Fibroblast of peridontal ligament (primary cell): ENCODE data around the gene OR9G1.
"Not testable (repeated sequence)": the region's sequence is repeated elsewhere in the genome, so short reads cannot be mapped to it uniquely, and the experiment has no call there.

Source experiments
- DNase-seq: peaks from one replicate; pipeline ENCODE4 v3.0.0-alpha.2; 2010; ENCODE audit errors: extremely low read depth

The OR9G1 gene

GRCh38 chr11:56698795-56699194 is at the start of gene OR9G1:
OR9G1 (plus strand) TSS chr11:56699095; CDS start chr11:56700388, 1,293 bp downstream.
- no peak for DNase-seq

GRCh38 chr11:56659755-56660154 is 39.1 kb upstream of the OR9G1 start:
- DNase-seq: no peak

- DNase-seq: no peak
Observed at GRCh38 chr11:56663386-56663785, 35.5 kb upstream of the OR9G1 start, which contains the start of gene OR5AR1. OR5AR1 (plus strand) TSS chr11:56663686; CDS start chr11:56663686, 0 bp downstream.

GRCh38 chr11:56670984-56671383 is 27.9 kb upstream of the OR9G1 start:
- DNase-seq: no peak

- no peak for DNase-seq
Observed at GRCh38 chr11:56688554-56689100, 10.3 kb upstream of the OR9G1 start.

GRCh38 chr11:56691179-56691578 is 7.7 kb upstream of the OR9G1 start:
- not testable (repeated sequence) for DNase-seq

GRCh38 chr11:56693428-56693827 is 5.5 kb upstream of the OR9G1 start:
- no peak for DNase-seq

GRCh38 chr11:56700242-56700913 is 1.5 kb downstream of the OR9G1 start:
- DNase-seq: no peak

- no peak for DNase-seq
Observed at GRCh38 chr11:56700914-56701485, 2.1 kb downstream of the OR9G1 start.

GRCh38 chr11:56705784-56706396 is 7.0 kb downstream of the OR9G1 start:
- no peak for DNase-seq

- no peak for DNase-seq
Observed at GRCh38 chr11:56706486-56706885, 7.6 kb downstream of the OR9G1 start.

- no peak for DNase-seq
Observed at GRCh38 chr11:56714206-56714605, 15.3 kb downstream of the OR9G1 start.

GRCh38 chr11:56716379-56716854 is 17.5 kb downstream of the OR9G1 start:
- no peak for DNase-seq

GRCh38 chr11:56720513-56720912 is 21.6 kb downstream of the OR9G1 start:
- DNase-seq: no peak

- DNase-seq: no peak
Observed at GRCh38 chr11:56740107-56740506, 41.2 kb downstream of the OR9G1 start.

GRCh38 chr11:56740886-56741285 is 42.0 kb downstream of the OR9G1 start:
- DNase-seq: no peak

- no peak for DNase-seq
Observed at GRCh38 chr11:56748597-56748996, 49.7 kb downstream of the OR9G1 start, which contains the start of gene OR9G4. OR9G4 (minus strand) TSS chr11:56748697; CDS start chr11:56743766, 4,931 bp downstream.

GRCh38 chr11:56750190-56750589 is 51.3 kb downstream of the OR9G1 start:
- no peak for DNase-seq

- DNase-seq: no peak
Observed at GRCh38 chr11:56751480-56751879, 52.6 kb downstream of the OR9G1 start.
